ENCODE measurements around the gene DDA1.

DNA sequence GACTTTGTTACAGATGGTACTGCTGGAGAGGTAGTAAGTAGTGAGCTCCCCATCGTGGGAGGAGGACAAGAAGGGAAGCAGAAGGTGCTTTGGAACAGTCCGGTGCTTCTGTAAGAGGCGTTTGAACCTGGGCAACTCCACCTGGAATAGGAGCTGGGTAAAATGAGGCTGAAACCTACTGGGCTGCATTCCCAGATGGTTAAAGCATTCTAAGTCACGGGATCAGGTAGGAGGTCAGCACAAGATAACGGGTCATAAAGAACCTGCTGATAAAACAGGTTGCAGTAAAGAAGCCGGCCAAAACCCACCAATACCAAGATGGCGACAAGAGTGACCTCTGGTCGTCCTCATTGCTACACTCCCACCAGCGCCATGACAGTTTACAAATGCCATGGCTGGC is 22.6 kb upstream of the DDA1 start:
- TF ChIP-seq, protein P1, sequence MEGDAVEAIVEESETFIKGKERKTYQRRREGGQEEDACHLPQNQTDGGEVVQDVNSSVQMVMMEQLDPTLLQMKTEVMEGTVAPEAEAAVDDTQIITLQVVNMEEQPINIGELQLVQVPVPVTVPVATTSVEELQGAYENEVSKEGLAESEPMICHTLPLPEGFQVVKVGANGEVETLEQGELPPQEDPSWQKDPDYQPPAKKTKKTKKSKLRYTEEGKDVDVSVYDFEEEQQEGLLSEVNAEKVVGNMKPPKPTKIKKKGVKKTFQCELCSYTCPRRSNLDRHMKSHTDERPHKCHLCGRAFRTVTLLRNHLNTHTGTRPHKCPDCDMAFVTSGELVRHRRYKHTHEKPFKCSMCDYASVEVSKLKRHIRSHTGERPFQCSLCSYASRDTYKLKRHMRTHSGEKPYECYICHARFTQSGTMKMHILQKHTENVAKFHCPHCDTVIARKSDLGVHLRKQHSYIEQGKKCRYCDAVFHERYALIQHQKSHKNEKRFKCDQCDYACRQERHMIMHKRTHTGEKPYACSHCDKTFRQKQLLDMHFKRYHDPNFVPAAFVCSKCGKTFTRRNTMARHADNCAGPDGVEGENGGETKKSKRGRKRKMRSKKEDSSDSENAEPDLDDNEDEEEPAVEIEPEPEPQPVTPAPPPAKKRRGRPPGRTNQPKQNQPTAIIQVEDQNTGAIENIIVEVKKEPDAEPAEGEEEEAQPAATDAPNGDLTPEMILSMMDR (IDR thresholded peaks at IDR 0.05), result no peak
- no peak for TF ChIP-seq POLR2A (IDR thresholded peaks at IDR 0.05)
